Breast epithelium (tissue), 3 donors: Measurements from ENCODE around the gene SIK2.

ENCODE experiments used
- POLR2AphosphoS5 ChIP-seq, 3 donors: sonication (generic); formaldehyde crosslinking; IDR thresholded peaks; one replicate each; pipeline ENCODE4 v1.6.1; 2017; ENCODE audit warnings: antibody characterized with exemption in 3 of 3
- TF ChIP-seq, protein P1 (sequence below), 3 donors: fragments of 450-650 bp; IDR thresholded peaks; one replicate each; pipeline ENCODE4 v1.5.1; 2016 to 2017; ENCODE audit warnings: antibody characterized with exemption in 3 of 3, mild to moderate bottlenecking in 3 of 3, moderate library complexity in 3 of 3

DNA sequence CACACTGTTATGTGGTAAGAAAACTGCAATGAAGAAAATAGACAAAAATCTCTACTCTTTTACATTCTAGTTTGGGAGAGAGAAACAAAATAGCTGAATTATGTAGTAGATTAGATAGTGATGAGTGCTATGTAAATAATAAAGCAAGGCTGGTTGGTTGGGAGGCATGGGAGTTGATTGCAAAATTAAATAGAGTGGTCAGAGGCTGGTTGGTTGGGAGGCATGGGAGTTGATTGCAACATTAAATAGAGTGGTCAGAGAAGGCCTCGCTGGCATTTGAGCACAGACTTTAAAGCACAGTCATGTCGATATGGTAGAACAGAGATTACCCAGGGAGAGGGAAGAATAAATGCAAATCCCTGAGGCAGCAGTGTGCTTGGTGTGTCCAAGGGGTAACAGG is 22.4 kb downstream of the SIK2 start:
- TF ChIP-seq, protein P1, sequence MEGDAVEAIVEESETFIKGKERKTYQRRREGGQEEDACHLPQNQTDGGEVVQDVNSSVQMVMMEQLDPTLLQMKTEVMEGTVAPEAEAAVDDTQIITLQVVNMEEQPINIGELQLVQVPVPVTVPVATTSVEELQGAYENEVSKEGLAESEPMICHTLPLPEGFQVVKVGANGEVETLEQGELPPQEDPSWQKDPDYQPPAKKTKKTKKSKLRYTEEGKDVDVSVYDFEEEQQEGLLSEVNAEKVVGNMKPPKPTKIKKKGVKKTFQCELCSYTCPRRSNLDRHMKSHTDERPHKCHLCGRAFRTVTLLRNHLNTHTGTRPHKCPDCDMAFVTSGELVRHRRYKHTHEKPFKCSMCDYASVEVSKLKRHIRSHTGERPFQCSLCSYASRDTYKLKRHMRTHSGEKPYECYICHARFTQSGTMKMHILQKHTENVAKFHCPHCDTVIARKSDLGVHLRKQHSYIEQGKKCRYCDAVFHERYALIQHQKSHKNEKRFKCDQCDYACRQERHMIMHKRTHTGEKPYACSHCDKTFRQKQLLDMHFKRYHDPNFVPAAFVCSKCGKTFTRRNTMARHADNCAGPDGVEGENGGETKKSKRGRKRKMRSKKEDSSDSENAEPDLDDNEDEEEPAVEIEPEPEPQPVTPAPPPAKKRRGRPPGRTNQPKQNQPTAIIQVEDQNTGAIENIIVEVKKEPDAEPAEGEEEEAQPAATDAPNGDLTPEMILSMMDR (IDR thresholded peaks at IDR 0.05): no peak
- TF ChIP-seq POLR2AphosphoS5 (IDR thresholded peaks at IDR 0.05): no peak
